Parathyroid adenoma (tissue), 2 donors: ENCODE data around the gene PDE4D.

ENCODE experiments used
- H2AFZ ChIP-seq: fragments of 300-600 bp; sonication (generic); one replicate; pipeline ENCODE4 v1.7.0; 2017; ENCODE audit warnings: antibody characterized with exemption, mild to moderate bottlenecking
- H3K27ac ChIP-seq: fragments of 300-600 bp; sonication (generic); one replicate; pipeline ENCODE4 v1.7.0; 2017
- H3K27me3 ChIP-seq: fragments of 300-600 bp; sonication (generic); one replicate; pipeline ENCODE4 v1.7.0; 2017; ENCODE audit warnings: low read length; ENCODE audit not compliant: control insufficient read depth, insufficient read depth
- H3K36me3 ChIP-seq: fragments of 300-600 bp; sonication (generic); one replicate; pipeline ENCODE4 v1.7.0; 2017; ENCODE audit warnings: low read length; ENCODE audit not compliant: control insufficient read depth, insufficient read depth
- H3K4me1 ChIP-seq: fragments of 300-600 bp; sonication (generic); one replicate; pipeline ENCODE4 v1.7.0; 2017; ENCODE audit warnings: control low read depth
- H3K4me2 ChIP-seq: fragments of 300-600 bp; sonication (generic); one replicate; pipeline ENCODE4 v1.7.0; 2017; ENCODE audit warnings: low read length
- H3K4me3 ChIP-seq: fragments of 300-600 bp; sonication (generic); one replicate; pipeline ENCODE4 v1.7.0; 2017; ENCODE audit warnings: low read depth, low read length
- H3K79me2 ChIP-seq: fragments of 300-600 bp; sonication (generic); one replicate; pipeline ENCODE4 v1.7.0; 2017; ENCODE audit warnings: control low read depth
- H3K9ac ChIP-seq: fragments of 300-600 bp; sonication (generic); one replicate; pipeline ENCODE4 v1.7.0; 2017; ENCODE audit warnings: mild to moderate bottlenecking
- H3K9me3 ChIP-seq: fragments of 300-600 bp; sonication (generic); one replicate; pipeline ENCODE4 v1.7.0; 2017; ENCODE audit warnings: low read length; ENCODE audit not compliant: control insufficient read depth
- TF ChIP-seq, protein P1 (sequence below): fragments of 300-600 bp; sonication (generic); IDR thresholded peaks from one replicate; pipeline ENCODE4 v1.7.0; 2017; ENCODE audit warnings: antibody characterized with exemption, mild to moderate bottlenecking
- donor health status: primary hyperparathyroidism.

The PDE4D gene

GRCh38 chr5:59274106-59274636, 619.4 kb downstream of the PDE4D start:
- H3K27ac ChIP-seq = no peak overlapping the region
- no peaks in the 10 kb centered on the region for H3K79me2 ChIP-seq
- H3K9me3 ChIP-seq = no peaks in the 10 kb centered on the region
- H3K4me3 ChIP-seq = no peak overlapping the region
- H3K4me1 ChIP-seq = no peaks in the 10 kb centered on the region
- no peaks in the 10 kb centered on the region for H3K36me3 ChIP-seq
- TF ChIP-seq, protein P1, sequence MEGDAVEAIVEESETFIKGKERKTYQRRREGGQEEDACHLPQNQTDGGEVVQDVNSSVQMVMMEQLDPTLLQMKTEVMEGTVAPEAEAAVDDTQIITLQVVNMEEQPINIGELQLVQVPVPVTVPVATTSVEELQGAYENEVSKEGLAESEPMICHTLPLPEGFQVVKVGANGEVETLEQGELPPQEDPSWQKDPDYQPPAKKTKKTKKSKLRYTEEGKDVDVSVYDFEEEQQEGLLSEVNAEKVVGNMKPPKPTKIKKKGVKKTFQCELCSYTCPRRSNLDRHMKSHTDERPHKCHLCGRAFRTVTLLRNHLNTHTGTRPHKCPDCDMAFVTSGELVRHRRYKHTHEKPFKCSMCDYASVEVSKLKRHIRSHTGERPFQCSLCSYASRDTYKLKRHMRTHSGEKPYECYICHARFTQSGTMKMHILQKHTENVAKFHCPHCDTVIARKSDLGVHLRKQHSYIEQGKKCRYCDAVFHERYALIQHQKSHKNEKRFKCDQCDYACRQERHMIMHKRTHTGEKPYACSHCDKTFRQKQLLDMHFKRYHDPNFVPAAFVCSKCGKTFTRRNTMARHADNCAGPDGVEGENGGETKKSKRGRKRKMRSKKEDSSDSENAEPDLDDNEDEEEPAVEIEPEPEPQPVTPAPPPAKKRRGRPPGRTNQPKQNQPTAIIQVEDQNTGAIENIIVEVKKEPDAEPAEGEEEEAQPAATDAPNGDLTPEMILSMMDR = no peak
- H2AFZ ChIP-seq = no peak overlapping the region
- H3K27me3 ChIP-seq = no peaks in the 10 kb centered on the region
- no peak overlapping the region for H3K9ac ChIP-seq
- no peak overlapping the region for H3K4me2 ChIP-seq

DNA sequence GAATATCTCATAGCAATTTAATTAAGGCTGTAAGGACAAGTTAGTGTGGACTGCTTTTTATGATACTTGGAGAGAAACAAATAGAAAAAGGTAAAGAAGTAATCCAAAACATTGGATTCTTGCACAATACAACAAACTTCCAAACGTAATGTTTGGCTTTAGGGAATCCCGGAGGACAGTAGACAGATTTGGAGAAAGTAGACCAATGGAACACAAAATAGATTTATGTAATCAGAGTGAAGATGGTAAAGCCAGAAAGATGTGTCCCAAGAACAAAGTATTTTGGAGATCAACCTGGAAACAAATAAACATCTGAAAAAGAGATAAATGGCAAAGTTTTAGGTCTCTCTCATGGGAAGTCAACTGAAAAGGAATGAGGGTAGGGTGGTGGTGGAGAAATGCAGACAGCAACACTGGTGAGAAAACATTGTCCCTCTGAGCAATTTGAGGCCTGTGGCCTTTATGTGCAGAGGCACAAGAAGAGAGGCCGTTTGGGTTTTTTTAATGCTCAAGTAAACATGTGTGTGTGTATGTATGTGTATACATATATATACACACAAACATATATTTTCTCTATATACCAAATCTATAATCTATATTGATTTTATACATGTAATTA, 620.6 kb downstream of the PDE4D start:
- H3K9ac ChIP-seq = no peak overlapping the region
- H3K4me2 ChIP-seq = no peak overlapping the region
- H3K36me3 ChIP-seq = no peaks in the 10 kb centered on the region
- H3K79me2 ChIP-seq = no peaks in the 10 kb centered on the region
- H3K27ac ChIP-seq = no peak overlapping the region
- H3K4me3 ChIP-seq = no peak overlapping the region
- H3K9me3 ChIP-seq = no peaks in the 10 kb centered on the region
- TF ChIP-seq, protein P1 = no peak
- H3K4me1 ChIP-seq = no peaks in the 10 kb centered on the region
- no peak overlapping the region for H2AFZ ChIP-seq
- H3K27me3 ChIP-seq = no peaks in the 10 kb centered on the region

GRCh38 chr5:59268756-59269415, 624.6 kb downstream of the PDE4D start:
- H3K27ac ChIP-seq = no peak overlapping the region

GRCh38 chr5:59267033-59267432, 626.5 kb downstream of the PDE4D start:
- no peaks in the 10 kb centered on the region for H3K9me3 ChIP-seq
- H3K27ac ChIP-seq = no peak overlapping the region
- peaks cover 3% of the 10 kb centered on the region for H3K4me1 ChIP-seq
- H3K36me3 ChIP-seq = no peaks in the 10 kb centered on the region
- H3K4me2 ChIP-seq = no peak overlapping the region
- H2AFZ ChIP-seq = no peak overlapping the region
- no peaks in the 10 kb centered on the region for H3K79me2 ChIP-seq
- H3K4me3 ChIP-seq = no peak overlapping the region
- no peak overlapping the region for H3K9ac ChIP-seq
- no peaks in the 10 kb centered on the region for H3K27me3 ChIP-seq
- TF ChIP-seq, protein P1 = no peak

More at GRCh38 chr5:59268756-59269415, 624.6 kb downstream of the PDE4D start:
- Histone ChIP-seq H3K4me1 (peaks cover 3% of the 10 kb centered on the region), H3K79me2 (no peaks in the 10 kb centered on the region), H2AFZ (no peak overlapping the region), H3K4me2 (no peak overlapping the region), H3K9ac (no peak overlapping the region), H3K9me3 (no peaks in the 10 kb centered on the region), H3K4me3 (no peak overlapping the region), H3K27me3 (no peaks in the 10 kb centered on the region), H3K36me3 (no peaks in the 10 kb centered on the region)
- TF ChIP-seq, protein P1 = no peak
